Measurements from ENCODE around the gene TP53BP2.
A peak's percentile ranks its signal among the peaks of the same experiment; 100 is the strongest.
"Not testable (repeated sequence)": the region's sequence is repeated elsewhere in the genome, so short reads cannot be mapped to it uniquely, and the experiment has no call there.

TP53BP2 gene

GRCh38 chr1:223740038-223740736, 105.6 kb downstream of the TP53BP2 start:
- DNase-seq = not testable (repeated sequence)

- DNase-seq = no peak
These were observed 106.2 kb downstream of the TP53BP2 start for GRCh38 chr1:223739366-223740037.

DNA sequence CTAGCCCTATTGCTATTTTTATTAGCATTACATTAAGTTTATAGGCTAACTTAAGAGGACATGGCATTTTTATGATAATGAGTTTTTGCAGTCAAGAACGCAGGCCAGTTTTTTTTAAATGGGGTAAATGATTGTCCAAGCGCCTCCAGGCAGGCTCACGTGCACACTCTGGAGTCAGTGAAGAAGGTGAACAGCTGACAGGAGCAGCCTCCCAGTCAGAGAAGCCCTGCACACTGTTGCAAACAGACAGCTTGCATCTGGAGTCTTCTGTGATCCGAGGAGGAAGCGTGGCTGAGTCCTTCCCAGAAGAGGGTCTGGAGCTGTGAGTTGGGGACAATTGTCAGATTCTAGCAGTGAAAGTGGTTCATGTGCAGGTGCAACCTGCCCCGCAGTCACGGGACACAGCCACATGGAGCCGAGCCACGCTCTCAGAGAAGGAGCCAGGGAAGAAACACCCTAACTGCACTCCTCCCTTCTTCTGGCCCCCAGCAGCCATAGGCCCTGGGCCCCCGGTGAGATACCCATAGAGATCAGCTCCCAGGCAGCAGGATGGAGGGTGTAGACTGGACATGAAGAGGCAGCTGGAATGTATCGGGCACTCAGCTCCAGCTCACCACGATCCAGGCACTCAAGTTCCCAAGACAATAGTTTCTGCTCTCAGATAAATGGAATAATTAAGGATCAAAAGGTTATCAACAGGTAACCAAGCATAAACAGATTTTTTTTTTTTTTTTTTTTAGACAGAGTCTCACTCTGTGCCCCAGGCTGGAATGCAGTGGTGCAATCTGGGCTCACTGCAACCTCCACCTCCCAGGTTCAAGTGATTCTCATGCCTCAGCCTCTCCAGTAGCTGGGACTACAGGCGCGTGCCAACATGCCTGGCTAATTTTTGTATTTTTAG, 107.0 kb downstream of the TP53BP2 start:
- no peak for DNase-seq

DNA sequence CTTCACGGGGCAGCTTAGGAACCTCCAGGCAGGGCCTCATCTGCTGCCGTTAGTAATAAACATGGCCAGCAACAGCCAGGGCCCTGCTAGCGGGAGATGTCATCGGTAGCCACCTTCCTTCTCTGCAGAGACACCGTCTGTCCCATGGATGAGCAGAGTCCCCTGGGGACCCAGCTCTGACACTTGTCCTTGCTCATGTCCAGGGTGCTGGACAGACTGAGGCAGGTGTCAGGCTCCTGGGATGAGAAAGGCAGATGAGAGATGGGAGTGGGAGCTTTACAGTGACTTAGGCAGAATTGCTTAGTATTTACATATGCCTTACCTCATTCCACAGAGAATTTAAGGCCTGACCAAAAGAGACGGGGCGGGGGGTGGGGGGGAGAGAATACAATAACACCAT, 108.4 kb downstream of the TP53BP2 start:
- DNase-seq = no peak

DNA sequence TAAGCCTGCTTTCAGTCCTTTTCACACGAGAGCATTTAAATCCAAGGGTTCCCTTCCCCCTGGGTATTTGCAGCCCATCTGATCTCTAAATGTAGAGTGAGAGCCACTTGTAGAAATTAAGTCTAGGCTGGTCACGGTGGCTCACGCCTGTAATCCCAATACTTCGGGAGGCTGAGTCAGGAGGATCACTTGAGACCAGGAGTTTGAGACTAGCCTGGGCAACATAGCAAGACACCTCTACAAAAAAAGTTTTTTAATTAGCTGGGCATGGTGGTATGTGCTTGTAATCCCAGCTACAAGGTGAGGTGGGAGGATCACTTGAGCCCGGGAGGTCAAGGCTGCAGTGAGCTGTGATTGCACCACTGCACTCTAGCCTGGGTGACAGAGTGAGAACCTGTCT, 109.1 kb downstream of the TP53BP2 start:
- not testable (repeated sequence) for DNase-seq

GRCh38 chr1:223733898-223734852, 111.6 kb downstream of the TP53BP2 start:
- DNase-seq = no peak

DNA sequence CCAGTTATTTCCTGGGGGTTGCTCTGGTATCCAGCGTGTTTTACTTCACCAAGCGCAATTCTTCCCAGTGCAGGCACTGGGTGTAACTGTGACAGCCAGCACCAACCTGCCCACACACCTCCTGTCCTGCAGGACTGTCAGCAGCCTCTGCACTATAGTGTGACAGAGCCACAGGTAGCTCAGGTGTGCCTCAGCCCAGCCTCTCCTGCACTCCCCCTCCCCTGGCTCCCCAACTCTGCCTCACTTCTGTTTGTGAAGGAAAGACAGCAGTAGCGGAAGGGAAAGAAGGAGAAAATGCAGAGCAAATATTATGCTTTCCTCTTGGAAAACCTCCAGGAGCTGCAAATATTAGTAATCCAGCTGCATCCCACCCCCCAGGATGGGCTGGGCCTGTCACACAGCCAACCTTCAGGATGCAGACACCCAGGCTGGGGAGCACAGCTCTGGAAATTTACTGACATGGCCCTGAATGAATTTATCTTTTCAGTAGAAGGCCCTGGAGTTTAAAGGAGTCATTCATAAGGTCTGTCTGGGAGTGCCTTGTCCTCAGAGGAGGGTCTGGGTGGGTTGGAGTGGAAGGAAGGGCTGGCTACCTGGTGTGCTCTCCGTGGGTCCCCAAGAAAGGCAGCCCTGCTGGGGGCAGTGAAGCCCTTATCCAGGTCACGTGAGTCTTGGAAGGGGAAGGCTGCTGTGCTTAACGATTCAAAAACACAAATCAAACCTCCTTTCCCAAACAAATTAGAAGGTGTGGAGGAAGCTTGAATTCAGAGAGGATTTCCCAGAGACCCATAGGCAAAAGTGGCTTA, 112.6 kb downstream of the TP53BP2 start:
- no peak for DNase-seq

- DNase-seq = peak; percentile 35
These were observed 114.5 kb downstream of the TP53BP2 start for GRCh38 chr1:223731133-223731770.

DNA sequence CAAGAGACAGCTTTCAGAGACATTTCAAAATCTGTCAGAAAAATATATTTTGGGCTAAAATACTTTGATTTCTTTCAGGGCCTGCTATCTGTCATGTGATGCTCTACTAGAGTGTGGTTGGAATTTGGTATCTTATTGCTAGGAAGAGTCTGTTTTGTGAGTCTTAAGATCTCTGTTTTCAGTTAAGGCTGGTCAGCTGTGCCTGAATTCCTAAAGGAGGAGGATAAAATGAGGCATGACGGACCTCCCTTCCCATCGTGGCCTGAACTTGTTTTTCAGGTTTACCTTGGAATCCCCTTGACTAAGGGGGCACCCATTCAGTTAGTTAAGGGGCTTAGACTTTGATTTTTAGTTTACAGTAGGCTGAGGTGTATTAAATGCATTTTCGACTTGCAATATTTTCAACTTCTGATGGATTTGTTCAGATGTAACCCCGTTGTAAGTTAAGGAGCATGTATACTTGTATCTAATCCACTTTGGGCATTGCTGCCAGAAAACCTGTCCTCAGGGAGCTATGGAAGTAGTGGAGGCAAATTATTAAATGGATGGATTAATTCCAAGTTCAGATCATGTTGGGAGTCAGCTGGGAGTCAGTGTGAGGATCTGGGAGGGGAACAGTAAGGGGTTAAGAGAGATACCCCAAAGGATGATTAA, 115.1 kb downstream of the TP53BP2 start:
- DNase-seq = no peak

DNA sequence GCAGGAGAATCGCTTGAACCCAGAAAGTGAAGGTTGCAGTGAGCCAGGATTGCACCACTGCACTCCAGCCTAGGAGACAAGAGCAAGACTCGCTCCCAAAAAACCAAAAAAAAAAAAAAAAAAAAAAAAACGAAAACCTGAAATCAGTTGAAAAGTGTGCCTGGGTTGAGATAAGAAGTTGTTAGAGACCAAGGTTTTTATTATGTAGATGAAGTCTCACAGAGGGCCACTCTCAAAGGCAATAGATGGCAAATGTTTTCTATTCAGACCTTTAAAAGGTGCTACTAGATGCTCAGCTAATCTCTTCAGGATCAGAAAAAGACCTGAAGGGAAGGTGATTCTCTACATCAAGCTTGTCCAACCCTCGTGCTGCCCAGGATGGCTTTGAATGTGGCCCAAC, 115.8 kb downstream of the TP53BP2 start:
- no peak for DNase-seq
